Measurements from ENCODE around the gene ZNF559.

DNA sequence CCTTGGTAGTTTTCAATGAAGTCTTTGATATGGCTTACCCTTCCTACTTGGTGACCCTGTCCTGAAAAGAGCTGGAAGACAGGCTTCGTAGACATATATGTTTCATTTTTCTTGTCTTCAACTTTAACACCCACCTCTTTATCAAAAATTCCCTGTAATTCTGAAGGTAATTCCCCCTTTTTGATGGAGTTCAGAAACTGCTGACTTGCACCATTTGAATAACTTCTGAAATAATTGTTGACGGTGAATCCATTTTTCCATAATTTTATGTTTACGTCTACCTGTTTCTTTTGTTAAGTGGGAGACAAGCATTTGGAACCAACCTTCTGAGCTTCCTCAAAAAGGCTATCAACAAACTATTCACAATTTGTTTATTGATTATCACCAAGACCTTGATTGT lies 24.3 kb downstream of the ZNF559 start:
- no peak for TF ChIP-seq CTCF (IDR thresholded peaks at IDR 0.05)
- no peak for TF ChIP-seq POLR2A (IDR thresholded peaks at IDR 0.05)
